ENCODE data around the gene ASTN2.

The ASTN2 gene

GRCh38 chr9:116566677-116567488, 848.0 kb downstream of the ASTN2 start:
- no peak for FAIRE-seq
- no peak for DNase-seq (ENCODE audit: insufficient read length, low spot score)
- TF ChIP-seq, protein P1, sequence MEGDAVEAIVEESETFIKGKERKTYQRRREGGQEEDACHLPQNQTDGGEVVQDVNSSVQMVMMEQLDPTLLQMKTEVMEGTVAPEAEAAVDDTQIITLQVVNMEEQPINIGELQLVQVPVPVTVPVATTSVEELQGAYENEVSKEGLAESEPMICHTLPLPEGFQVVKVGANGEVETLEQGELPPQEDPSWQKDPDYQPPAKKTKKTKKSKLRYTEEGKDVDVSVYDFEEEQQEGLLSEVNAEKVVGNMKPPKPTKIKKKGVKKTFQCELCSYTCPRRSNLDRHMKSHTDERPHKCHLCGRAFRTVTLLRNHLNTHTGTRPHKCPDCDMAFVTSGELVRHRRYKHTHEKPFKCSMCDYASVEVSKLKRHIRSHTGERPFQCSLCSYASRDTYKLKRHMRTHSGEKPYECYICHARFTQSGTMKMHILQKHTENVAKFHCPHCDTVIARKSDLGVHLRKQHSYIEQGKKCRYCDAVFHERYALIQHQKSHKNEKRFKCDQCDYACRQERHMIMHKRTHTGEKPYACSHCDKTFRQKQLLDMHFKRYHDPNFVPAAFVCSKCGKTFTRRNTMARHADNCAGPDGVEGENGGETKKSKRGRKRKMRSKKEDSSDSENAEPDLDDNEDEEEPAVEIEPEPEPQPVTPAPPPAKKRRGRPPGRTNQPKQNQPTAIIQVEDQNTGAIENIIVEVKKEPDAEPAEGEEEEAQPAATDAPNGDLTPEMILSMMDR (IDR thresholded peaks at IDR 0.05; ENCODE audit: insufficient read depth, missing control alignments), result no peak

- TF ChIP-seq, protein P1 (IDR thresholded peaks at IDR 0.05; ENCODE audit: insufficient read depth, missing control alignments), result no peak
- FAIRE-seq, result no peak
- DNase-seq (ENCODE audit: insufficient read length, low spot score), result no peak
Measured at GRCh38 chr9:116565986-116566385, 848.9 kb downstream of the ASTN2 start.

GRCh38 chr9:116564266-116564793, 850.5 kb downstream of the ASTN2 start:
- TF ChIP-seq, protein P1 (IDR thresholded peaks at IDR 0.05; ENCODE audit: insufficient read depth, missing control alignments), result no peak
- no peak for FAIRE-seq
- DNase-seq (ENCODE audit: insufficient read length, low spot score), result no peak

- DNase-seq (ENCODE audit: insufficient read length, low spot score) (no peak), FAIRE-seq (no peak)
- TF ChIP-seq, protein P1 (IDR thresholded peaks at IDR 0.05; ENCODE audit: insufficient read depth, missing control alignments), result no peak
Measured at GRCh38 chr9:116558818-116559540, 855.9 kb downstream of the ASTN2 start.

DNA sequence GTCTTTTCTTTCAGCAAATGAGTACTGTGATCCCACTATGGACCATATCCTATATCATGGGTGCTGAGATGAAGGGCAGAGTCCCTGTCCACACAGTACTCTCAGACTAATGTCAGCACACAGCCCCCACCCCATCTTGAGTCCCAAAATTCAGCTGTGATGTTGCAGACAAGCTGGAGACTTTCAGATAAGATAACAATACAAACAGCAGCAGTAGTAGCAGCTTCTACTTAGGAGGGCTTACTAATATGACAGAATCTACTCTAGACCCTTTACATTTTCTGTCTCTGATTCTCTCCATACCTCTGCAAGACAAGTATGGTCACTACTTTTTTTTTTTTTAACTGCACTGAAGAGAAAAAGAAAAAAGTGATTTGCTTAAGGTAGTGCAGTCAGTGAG, 856.8 kb downstream of the ASTN2 start:
- DNase-seq (ENCODE audit: insufficient read length, low spot score), result no peak

GRCh38 chr9:116555556-116556155, 859.2 kb downstream of the ASTN2 start:
- DNase-seq (ENCODE audit: insufficient read length, low spot score), result no peak
- TF ChIP-seq, protein P1 (IDR thresholded peaks at IDR 0.05; ENCODE audit: insufficient read depth, missing control alignments), result no peak
- FAIRE-seq, result no peak

More for the DNA sequence above, 856.8 kb downstream of the ASTN2 start:
- no peak for FAIRE-seq
- TF ChIP-seq, protein P1 (IDR thresholded peaks at IDR 0.05; ENCODE audit: insufficient read depth, missing control alignments), result no peak
